H9 (cell line): ENCODE measurements around the gene SH3TC2. TPM values are rescaled to one million over a fixed set of nuclear protein-coding genes. Genes with fewer than 3 reads are reported as not detected.

Experiments used
- DNase-seq: peaks from one replicate; pipeline ENCODE4 v3.0.0-alpha.2; 2017
- H2AFZ ChIP-seq: one replicate; pipeline ENCODE4 v1.6.1; 2013; ENCODE audit warnings: mild to moderate bottlenecking, low read length, control low read depth, moderate library complexity
- H2AK5ac ChIP-seq: 2 replicates; pipeline ENCODE4 v1.6.1; 2013; ENCODE audit warnings: low read length, control low read depth, mixed read lengths; ENCODE audit not compliant: insufficient read length
- H2BK120ac ChIP-seq: one replicate; pipeline ENCODE4 v1.6.1; 2013; ENCODE audit warnings: low read depth, mild to moderate bottlenecking, low read length, control low read depth, inconsistent platforms; ENCODE audit not compliant: poor library complexity, severe bottlenecking
- H2BK12ac ChIP-seq: 2 replicates; pipeline ENCODE4 v1.6.1; 2013; ENCODE audit warnings: low read length, control low read depth, mixed read lengths, low read depth; ENCODE audit not compliant: insufficient read length
- H2BK15ac ChIP-seq: 2 replicates; pipeline ENCODE4 v1.6.1; 2013; ENCODE audit warnings: low read depth, low read length, control low read depth
- H2BK20ac ChIP-seq: one replicate; pipeline ENCODE4 v1.6.1; 2013; ENCODE audit warnings: low read depth, mild to moderate bottlenecking, low read length, control low read depth, inconsistent platforms; ENCODE audit not compliant: poor library complexity, severe bottlenecking
- H2BK5ac ChIP-seq: 2 replicates; pipeline ENCODE4 v1.6.1; 2013; ENCODE audit warnings: low read length, control low read depth, mixed read lengths; ENCODE audit not compliant: insufficient read length
- H3K14ac ChIP-seq: 2 replicates; pipeline ENCODE4 v1.6.1; 2013; ENCODE audit warnings: low read length, control low read depth; ENCODE audit not compliant: insufficient read depth
- H3K18ac ChIP-seq: 2 replicates; pipeline ENCODE4 v1.6.1; 2013; ENCODE audit warnings: low read depth, mild to moderate bottlenecking, mixed read lengths, low read length, control low read depth; ENCODE audit not compliant: insufficient read length
- H3K23ac ChIP-seq: 2 replicates; pipeline ENCODE4 v1.6.1; 2013; ENCODE audit warnings: low read length, control low read depth, mixed read lengths, low read depth; ENCODE audit not compliant: insufficient read length
- H3K23me2 ChIP-seq: 2 replicates; pipeline ENCODE4 v1.6.1; 2013; ENCODE audit warnings: low read depth, mild to moderate bottlenecking, mixed read lengths, low read length, control low read depth; ENCODE audit not compliant: insufficient read length, poor library complexity, severe bottlenecking
- H3K27ac ChIP-seq: 2 replicates; pipeline ENCODE4 v1.5.1; 2013; ENCODE audit warnings: low read length, control low read depth, mixed read lengths, low read depth; ENCODE audit not compliant: insufficient read length
- H3K27me3 ChIP-seq: 2 replicates; pipeline ENCODE4 v1.6.1; 2013; ENCODE audit warnings: low read length, control low read depth, inconsistent platforms; ENCODE audit not compliant: insufficient read depth
- H3K4ac ChIP-seq: 2 replicates; pipeline ENCODE4 v1.6.1; 2013; ENCODE audit warnings: low read depth, mild to moderate bottlenecking, control low read depth, inconsistent platforms, low read length, moderate library complexity
- H3K4me1 ChIP-seq: 2 replicates; pipeline ENCODE4 v1.6.1; 2013; ENCODE audit warnings: low read length, control low read depth, inconsistent platforms; ENCODE audit not compliant: insufficient read depth
- H3K4me2 ChIP-seq: 2 replicates; pipeline ENCODE4 v1.6.1; 2013; ENCODE audit warnings: low read length, control low read depth, mixed read lengths; ENCODE audit not compliant: insufficient read length, insufficient read depth
- H3K56ac ChIP-seq: 2 replicates; pipeline ENCODE4 v1.6.1; 2013; ENCODE audit warnings: low read depth, mild to moderate bottlenecking, mixed read lengths, low read length, control low read depth; ENCODE audit not compliant: insufficient read length
- H3K79me1 ChIP-seq: 2 replicates; pipeline ENCODE4 v1.6.1; 2013; ENCODE audit warnings: low read depth, mild to moderate bottlenecking, moderate library complexity, low read length, control low read depth, inconsistent platforms; ENCODE audit not compliant: insufficient read depth, poor library complexity, severe bottlenecking
- H3K79me2 ChIP-seq: 2 replicates; pipeline ENCODE4 v1.6.1; 2013; ENCODE audit warnings: low read length, control low read depth, inconsistent platforms; ENCODE audit not compliant: insufficient read depth
- H3K9ac ChIP-seq: 2 replicates; pipeline ENCODE4 v1.6.1; 2013; ENCODE audit warnings: low read length, control low read depth, mixed read lengths; ENCODE audit not compliant: insufficient read length; ENCODE audit errors: extremely low read depth
- H3K9me3 ChIP-seq: one replicate; pipeline ENCODE4 v1.6.1; 2013; ENCODE audit warnings: low read depth, low read length, inconsistent platforms; ENCODE audit not compliant: control insufficient read depth
- H3T11ph ChIP-seq: one replicate; pipeline ENCODE4 v1.6.1; 2013; ENCODE audit warnings: mild to moderate bottlenecking, low read length, control low read depth, inconsistent platforms
- H4K20me1 ChIP-seq: one replicate; pipeline ENCODE4 v1.6.1; 2013; ENCODE audit not compliant: control insufficient read depth, insufficient read length, insufficient read depth
- H4K5ac ChIP-seq: 2 replicates; pipeline ENCODE4 v1.6.1; 2013; ENCODE audit warnings: low read depth, mild to moderate bottlenecking, mixed read lengths, low read length, control low read depth; ENCODE audit not compliant: insufficient read length
- H4K8ac ChIP-seq: replicated peaks from 2 replicates; pipeline ENCODE4 v1.6.1; 2013; ENCODE audit warnings: low read length, control low read depth, mixed read lengths, low read depth; ENCODE audit not compliant: insufficient read length
- H4K91ac ChIP-seq: 2 replicates; pipeline ENCODE4 v1.6.1; 2013; ENCODE audit warnings: low read depth, mild to moderate bottlenecking, moderate library complexity, mixed read lengths, low read length, control low read depth; ENCODE audit not compliant: insufficient read length
- H3K27ac Mint-ChIP-seq, 3 experiments: 2 replicates in 2 of 3; 3 replicates in 1 of 3; pipeline ENCODE4 v1.8.0; 2020 to 2021; ENCODE audit warnings: mixed read lengths in 3 of 3, mild to moderate bottlenecking in 1 of 3, moderate library complexity in 1 of 3
- H3K27me3 Mint-ChIP-seq: 2 replicates; pipeline ENCODE4 v1.8.0; 2021; ENCODE audit warnings: low read depth, mild to moderate bottlenecking, moderate library complexity, mixed read lengths
- H3K36me3 Mint-ChIP-seq, 3 experiments: 2 replicates in 2 of 3; 3 replicates in 1 of 3; pipeline ENCODE4 v1.8.0; 2020 to 2021; ENCODE audit warnings: low read depth in 3 of 3, mixed read lengths in 3 of 3; ENCODE audit not compliant: insufficient read depth in 1 of 3
- H3K4me1 Mint-ChIP-seq, 2 experiments: 2 replicates each; pipeline ENCODE4 v1.8.0; 2020; ENCODE audit warnings: mixed read lengths in 2 of 2
- H3K4me3 Mint-ChIP-seq, 2 experiments: 2 replicates in 1 of 2; 3 replicates in 1 of 2; pipeline ENCODE4 v1.8.0; 2020 to 2021; ENCODE audit warnings: mild to moderate bottlenecking in 2 of 2, mixed read lengths in 2 of 2, moderate library complexity in 1 of 2
- H3K9me3 Mint-ChIP-seq, 2 experiments: 2 replicates in 1 of 2; 3 replicates in 1 of 2; pipeline ENCODE4 v1.8.0; 2020; ENCODE audit warnings: mild to moderate bottlenecking in 2 of 2, mixed read lengths in 2 of 2, moderate library complexity in 1 of 2
- CTCF ChIP-seq: fragments of 200-600 bp; sonication (generic); conservative IDR thresholded peaks from 3 replicates; pipeline ENCODE4 v1.8.0; 2021; ENCODE audit warnings: antibody characterized with exemption, mild to moderate bottlenecking
- WGBS: extraction: QIAGEN DNeasy Blood & Tissue Kit; methylation state at CpG from one replicate; pipeline ENCODE4 v1.1.7; 2013; ENCODE audit warnings: missing lambda C conversion rate, low lambda C conversion rate, mixed read lengths; ENCODE audit not compliant: insufficient read length; ENCODE audit errors: extremely low coverage; 5-methylcytosine and 5-hydroxymethylcytosine counted together
- total RNA-seq: library from RNA; stranded (reverse); gene quantifications from 2 replicates; pipeline ENCODE4 v1.2.1, GENCODE V29; 2021

Gene SH3TC2
- total RNA-seq, 1 experiment from 2014 or later: not detected

- H3K23me2 ChIP-seq: no peaks in the 10 kb centered on the region
- no peak overlapping the region for H4K91ac ChIP-seq
- H4K8ac ChIP-seq: no peak overlapping the region
- no peak for TF ChIP-seq CTCF
- Mint-ChIP-seq H3K27ac (no peak overlapping the region), H3K4me3 (no peak overlapping the region), H3K4me1 (peaks cover 6 to 12% of the 10 kb centered on the region in 2 experiments), H3K9me3 (no peaks in the 10 kb centered on the region), H3K36me3 (no peaks in the 10 kb centered on the region), H3K27me3 (no peaks in the 10 kb centered on the region)
- no peak overlapping the region for H3K4ac ChIP-seq
- H3K18ac ChIP-seq: no peak overlapping the region
- no peaks in the 10 kb centered on the region for H3K9me3 ChIP-seq
- no peak overlapping the region for H3K56ac ChIP-seq
- no peaks in the 10 kb centered on the region for H3K79me1 ChIP-seq
- no CpG with 5 or more reads among the region's 4 CpGs for WGBS
- no peak overlapping the region for H3K4me2 ChIP-seq
- H3K27ac ChIP-seq: no peak overlapping the region
- H3K79me2 ChIP-seq: no peaks in the 10 kb centered on the region
- no peak overlapping the region for H3K14ac ChIP-seq
- H3K4me1 ChIP-seq: no peaks in the 10 kb centered on the region
- H3K27me3 ChIP-seq: no peaks in the 10 kb centered on the region
- no peak overlapping the region for H4K5ac ChIP-seq
- no peak overlapping the region for H2BK20ac ChIP-seq
- no peak overlapping the region for H2BK120ac ChIP-seq
- DNase-seq: no peak
- no peak overlapping the region for H3T11ph ChIP-seq
- no peak overlapping the region for H2BK5ac ChIP-seq
- H3K23ac ChIP-seq: no peak overlapping the region
- H2AFZ ChIP-seq: no peak overlapping the region
- H2BK15ac ChIP-seq: no peak overlapping the region
- H4K20me1 ChIP-seq: no peaks in the 10 kb centered on the region
- no peak overlapping the region for H3K9ac ChIP-seq
- H2AK5ac ChIP-seq: no peak overlapping the region
- no peak overlapping the region for H2BK12ac ChIP-seq
Observed at GRCh38 chr5:148993283-148993936, 69.5 kb downstream of the SH3TC2 start.
